ENCODE results near the gene ENTPD6.

- no peak for TF ChIP-seq POLR2A (IDR thresholded peaks at IDR 0.05)
- TF ChIP-seq CTCF (IDR thresholded peaks at IDR 0.05) = no peak
These were observed 56.0 kb downstream of the ENTPD6 start for GRCh38 chr20:25251558-25251957.

Data from uterus (tissue), 2 donors.